ENCODE results near the gene BPIFB6. TPM values are rescaled to one million over a fixed set of nuclear protein-coding genes. Genes with fewer than 3 reads are reported as not detected.

Gene BPIFB6
- total RNA-seq, 1 experiment from 2014 or later: not detected

GRCh38 chr20:32990426-32990825, 41.0 kb upstream of the BPIFB6 start:
- ATAC-seq: no peak
- intact Hi-C loops (cut with micrococcal nuclease; ENCODE audit: unreplicated experiment) (no loop called here), in situ Hi-C loops (cut with HindIII; ENCODE audit: low pct_unique_long_range_greater_than_20kb, low sequenced_read_pairs) (no loop called here)

GRCh38 chr20:32991383-32991782, 40.1 kb upstream of the BPIFB6 start:
- no TSS peak for BruUV-seq (replicated peaks)
- in situ Hi-C loops (cut with HindIII; ENCODE audit: low pct_unique_long_range_greater_than_20kb, low sequenced_read_pairs): no loop called here
- no peaks in the 10 kb centered on the region for H3K36me3 ChIP-seq (ENCODE audit: control insufficient read depth, insufficient read depth, low read length)
- no peak overlapping the region for H3K4me3 ChIP-seq (ENCODE audit: low read depth in 2 of 2, low read length in 2 of 2)
- peaks cover 4% of the 10 kb centered on the region; the same call in 1 of the 2 replicates for H3K9me3 ChIP-seq (ENCODE audit: control insufficient read depth, insufficient read depth, low read depth, low read length)
- no peak overlapping the region for H3K27ac ChIP-seq (ENCODE audit: low read length)
- TF ChIP-seq SIN3A (IDR thresholded peaks at IDR 0.05; ENCODE audit: borderline replicate concordance, insufficient read depth, low read depth, low read length): no peak
- no peak for TF ChIP-seq CTCF (IDR thresholded peaks at IDR 0.05)
- no peak for TF ChIP-seq POLR2AphosphoS5 (IDR thresholded peaks at IDR 0.05; ENCODE audit: low read depth, low read length)
- TF ChIP-seq TCF7L2 (IDR thresholded peaks at IDR 0.05; ENCODE audit: low read depth, low read length): no peak
- TF ChIP-seq REST (IDR thresholded peaks at IDR 0.05; ENCODE audit: insufficient read depth in 1 of 2, low read depth in 2 of 2, low read length in 1 of 2): no peak
- intact Hi-C loops (cut with micrococcal nuclease; ENCODE audit: unreplicated experiment): no loop called here
- no peak for ATAC-seq
- POLR2A ChIA-PET: interaction anchor here (1.1 kb wide), 1 partner anchor 86 kb away, joined by 3 read pairs; no protein-coding TSS in a partner anchor
- DNase-seq (ENCODE audit: low read depth, low spot score): no peak
- H3K27me3 ChIP-seq (ENCODE audit: control insufficient read depth, insufficient read depth, low read length): no peaks in the 10 kb centered on the region
- no peaks in the 10 kb centered on the region for H3K4me1 ChIP-seq (ENCODE audit: control insufficient read depth, insufficient read depth, low read length)
- CTCF ChIA-PET: no interaction called here

More at GRCh38 chr20:32990426-32990825, 41.0 kb upstream of the BPIFB6 start:
- ChIA-PET POLR2A (interaction anchor here (1.1 kb wide), 1 partner anchor 87 kb away, joined by 3 read pairs; no protein-coding TSS in a partner anchor), CTCF (no interaction called here)
- Histone ChIP-seq H3K4me1 (ENCODE audit: control insufficient read depth, insufficient read depth, low read length) (no peaks in the 10 kb centered on the region), H3K36me3 (ENCODE audit: control insufficient read depth, insufficient read depth, low read length) (no peaks in the 10 kb centered on the region), H3K27ac (ENCODE audit: low read length) (no peak overlapping the region), H3K27me3 (ENCODE audit: control insufficient read depth, insufficient read depth, low read length) (no peaks in the 10 kb centered on the region), H3K9me3 (ENCODE audit: control insufficient read depth, insufficient read depth, low read depth, low read length) (peaks cover 1% of the 10 kb centered on the region; the same call in 1 of the 2 replicates), H3K4me3 (ENCODE audit: low read depth in 2 of 2, low read length in 2 of 2) (no peak overlapping the region)
- BruUV-seq (replicated peaks): no TSS peak
- no peak for DNase-seq (ENCODE audit: low read depth, low spot score)
- TF ChIP-seq CTCF (IDR thresholded peaks at IDR 0.05): no peak
- no peak for TF ChIP-seq TCF7L2 (IDR thresholded peaks at IDR 0.05; ENCODE audit: low read depth, low read length)
- no peak for TF ChIP-seq POLR2AphosphoS5 (IDR thresholded peaks at IDR 0.05; ENCODE audit: low read depth, low read length)
- TF ChIP-seq REST (IDR thresholded peaks at IDR 0.05; ENCODE audit: insufficient read depth in 1 of 2, low read depth in 2 of 2, low read length in 1 of 2): no peak
- TF ChIP-seq SIN3A (IDR thresholded peaks at IDR 0.05; ENCODE audit: borderline replicate concordance, insufficient read depth, low read depth, low read length): no peak

Data from Panc1 (cell line).